ENCODE data around the gene YARS2.

Gene YARS2

GRCh38 chr12:32755654-32756475 is at the start of gene YARS2:
Gene YARS2, minus strand, starts transcription at chr12:32755897. Its CDS starts 23 bp downstream, at chr12:32755874.
- FAIRE-seq, result peak; percentile 32
- peak; percentile 93 for DNase-seq (ENCODE audit: low spot score)

GRCh38 chr12:32804301-32804700 is 48.6 kb upstream of the YARS2 start:
- DNase-seq (ENCODE audit: low spot score), result no peak
- no peak for FAIRE-seq

GRCh38 chr12:32801269-32801980 is 45.7 kb upstream of the YARS2 start:
- FAIRE-seq (no peak), DNase-seq (ENCODE audit: low spot score) (no peak)

GRCh38 chr12:32794281-32794680 is 38.6 kb upstream of the YARS2 start:
- DNase-seq (ENCODE audit: low spot score) (no peak), FAIRE-seq (no peak)

DNA sequence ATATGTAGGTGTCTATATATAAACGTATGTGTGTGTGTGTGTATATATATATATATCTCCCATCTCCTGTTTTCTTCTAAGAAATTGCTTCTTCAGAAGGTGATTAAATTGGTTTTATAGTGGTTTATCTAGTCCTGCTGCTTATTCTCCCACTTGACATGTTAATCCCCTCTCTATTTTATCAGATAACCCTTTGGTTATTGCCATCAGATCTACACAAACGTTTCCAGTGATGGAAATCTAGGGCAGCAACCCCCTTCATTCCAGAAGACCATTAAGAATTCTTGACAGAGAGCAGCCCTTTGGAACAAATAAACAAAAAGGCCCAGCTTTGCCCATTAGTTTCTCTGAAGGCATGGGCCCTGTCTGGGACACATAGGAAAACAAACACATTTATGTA is 34.2 kb upstream of the YARS2 start:
- FAIRE-seq, result no peak

GRCh38 chr12:32789446-32789845 is 33.7 kb upstream of the YARS2 start:
- FAIRE-seq (no peak), DNase-seq (ENCODE audit: low spot score) (no peak)

More for the DNA sequence above, 34.2 kb upstream of the YARS2 start:
- DNase-seq (ENCODE audit: low spot score), result no peak

GRCh38 chr12:32788405-32788804 is 32.7 kb upstream of the YARS2 start:
- DNase-seq (ENCODE audit: low spot score), result no peak
- no peak for FAIRE-seq

DNA sequence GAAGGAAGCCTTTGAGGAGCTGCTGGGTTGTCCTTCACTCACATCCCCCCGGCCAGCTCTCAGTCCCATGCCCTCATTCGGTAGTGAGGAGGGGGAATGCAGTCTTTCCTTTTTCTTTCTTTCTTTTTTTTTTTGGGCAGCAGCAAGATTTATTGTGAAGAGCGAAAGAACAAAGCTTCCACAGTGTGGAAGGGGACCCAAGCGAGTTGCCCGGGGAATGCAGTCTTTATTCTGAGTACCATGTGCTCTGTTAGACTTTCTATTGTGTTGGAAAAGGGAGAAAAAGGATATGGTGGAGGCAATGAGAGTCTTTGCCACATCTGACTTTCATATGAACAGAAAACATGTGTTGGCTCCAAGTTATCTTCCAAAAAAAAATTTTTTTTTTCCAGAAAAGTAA is 29.9 kb upstream of the YARS2 start:
- no peak for DNase-seq (ENCODE audit: low spot score)
- FAIRE-seq, result no peak

DNA sequence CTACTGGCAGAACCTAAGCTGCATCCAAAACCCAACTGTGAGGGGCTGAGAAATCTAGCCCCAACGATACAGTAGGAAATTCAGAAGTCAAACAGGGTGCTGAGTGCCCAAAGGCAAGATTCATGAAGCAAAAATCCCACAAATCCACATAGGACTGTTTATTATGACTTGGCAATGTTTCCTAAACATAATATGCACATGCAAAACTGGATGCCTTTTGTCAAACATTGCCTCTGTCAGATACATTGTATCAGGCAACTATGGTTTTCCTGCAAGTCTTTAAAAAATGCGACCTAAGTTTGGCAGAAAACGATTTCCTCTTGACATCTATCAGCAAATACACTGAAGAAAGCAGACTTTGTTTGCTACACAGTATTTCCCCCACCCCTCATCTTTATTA is 27.3 kb upstream of the YARS2 start:
- peak; percentile 35 for FAIRE-seq
- DNase-seq (ENCODE audit: low spot score), result no peak

GRCh38 chr12:32780071-32780470 is 24.4 kb upstream of the YARS2 start:
- DNase-seq (ENCODE audit: low spot score), result no peak
- FAIRE-seq, result no peak

DNA sequence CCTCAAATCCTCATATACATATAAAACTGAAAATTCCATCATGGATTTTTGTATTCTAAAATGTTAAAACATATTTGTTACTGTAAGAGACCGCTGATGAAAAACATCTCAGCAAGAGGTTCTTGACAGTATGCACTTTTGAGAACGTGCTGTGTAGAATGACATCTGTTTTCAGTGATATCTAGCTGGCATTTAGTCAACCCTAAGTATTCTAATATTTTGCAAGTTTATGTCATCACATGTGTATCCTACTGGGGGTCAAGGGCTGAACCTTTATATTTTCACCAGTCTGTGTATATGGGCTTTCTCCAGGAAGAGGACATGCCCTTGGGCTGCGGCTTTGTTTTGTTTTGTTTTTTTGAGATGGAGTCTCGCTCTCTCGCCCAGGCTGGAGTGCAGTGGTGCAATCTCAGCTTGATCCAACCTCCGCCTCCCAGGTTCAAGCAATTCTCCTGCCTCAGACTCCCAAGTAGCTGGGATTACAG is 22.0 kb upstream of the YARS2 start:
- DNase-seq (ENCODE audit: low spot score) (no peak), FAIRE-seq (no peak)

- no peak for DNase-seq (ENCODE audit: low spot score)
- no peak for FAIRE-seq
These were observed 21.5 kb upstream of the YARS2 start for GRCh38 chr12:32777159-32777558.

- FAIRE-seq (no peak), DNase-seq (ENCODE audit: low spot score) (no peak)
These were observed 20.6 kb upstream of the YARS2 start for GRCh38 chr12:32776258-32776657.

DNA sequence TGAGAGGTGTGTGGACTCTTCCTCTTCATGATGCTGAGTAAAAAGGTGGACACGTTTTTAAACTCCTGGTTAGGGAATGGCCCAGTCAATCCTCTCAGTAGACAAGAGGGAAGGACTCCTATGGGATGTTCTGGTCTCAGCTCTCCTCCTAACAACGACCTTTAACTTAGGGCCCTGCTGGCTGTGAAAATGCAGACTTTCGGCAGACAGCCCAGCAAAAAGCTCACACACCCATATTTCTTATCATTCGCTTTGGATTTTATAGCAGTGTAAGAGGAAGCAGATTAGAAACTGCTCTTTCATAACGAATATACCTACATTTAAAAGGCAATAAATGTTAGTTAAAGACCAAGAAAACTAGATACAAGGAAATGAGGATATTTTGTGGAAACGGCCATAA is 18.0 kb upstream of the YARS2 start:
- DNase-seq (ENCODE audit: low spot score) (no peak), FAIRE-seq (no peak)

DNA sequence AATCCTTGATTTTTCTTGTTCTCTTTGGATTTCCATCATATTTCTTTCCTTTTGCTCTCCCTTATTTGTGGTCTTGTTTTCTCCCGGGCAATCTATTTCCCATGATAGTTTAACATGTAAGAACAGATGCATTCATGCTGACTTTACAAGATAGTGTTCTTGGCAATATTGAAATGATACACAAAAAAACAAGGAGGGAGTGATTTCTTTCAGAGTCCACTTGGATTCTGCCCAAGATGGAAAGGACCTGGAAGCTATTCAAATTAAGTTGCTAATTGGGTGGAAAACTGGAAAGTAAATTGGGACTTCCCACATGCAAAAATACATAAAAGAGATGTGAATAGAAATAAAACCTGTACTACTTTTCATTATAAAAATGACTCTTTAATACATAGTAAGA is 14.4 kb upstream of the YARS2 start:
- no peak for DNase-seq (ENCODE audit: low spot score)
- no peak for FAIRE-seq

GRCh38 chr12:32768518-32768917 is 12.8 kb upstream of the YARS2 start:
- DNase-seq (ENCODE audit: low spot score) (no peak), FAIRE-seq (no peak)

DNA sequence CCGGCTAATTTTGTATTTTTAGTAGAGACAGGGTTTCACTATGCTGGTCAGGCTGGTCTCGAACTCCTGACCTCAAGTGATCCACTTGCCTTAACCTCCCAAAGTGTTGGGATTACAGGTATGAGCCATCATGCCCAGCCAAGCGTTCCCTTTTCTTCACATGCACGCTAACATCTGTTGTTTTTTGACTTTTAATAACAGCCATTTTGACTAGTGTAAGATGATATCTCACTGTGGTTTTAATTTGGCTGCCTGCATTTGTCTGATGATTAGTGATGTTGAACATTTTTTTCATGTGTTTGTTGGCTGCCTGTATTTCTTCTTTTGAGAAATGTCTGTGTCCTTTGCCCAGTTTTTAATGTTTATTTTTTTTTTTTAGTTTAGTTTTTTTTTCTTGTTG is 10.2 kb upstream of the YARS2 start:
- FAIRE-seq, result no peak
- no peak for DNase-seq (ENCODE audit: low spot score)

- DNase-seq (ENCODE audit: low spot score) (no peak), FAIRE-seq (no peak)
These were observed 6.0 kb upstream of the YARS2 start for GRCh38 chr12:32761716-32762115.

DNA sequence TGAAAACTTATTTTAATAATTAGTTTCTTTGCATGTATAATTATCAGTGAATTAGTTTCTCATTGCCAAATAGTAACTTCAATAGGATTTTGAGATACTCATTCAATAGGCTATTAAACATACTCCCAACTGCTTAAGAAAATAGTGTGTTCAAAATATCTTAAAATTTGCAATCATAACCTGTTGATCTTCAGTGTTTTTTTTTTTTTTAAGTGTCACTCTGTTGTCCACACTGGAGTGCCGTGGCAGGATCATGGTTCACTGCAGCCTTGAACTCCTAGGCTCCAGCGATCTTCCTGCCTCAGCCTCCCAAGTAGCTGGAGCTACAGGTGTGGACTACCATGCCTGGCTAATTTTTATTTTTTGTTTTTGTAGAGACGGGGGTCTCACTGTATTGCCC is 1.5 kb upstream of the YARS2 start:
- no peak for FAIRE-seq
- no peak for DNase-seq (ENCODE audit: low spot score)

DNA sequence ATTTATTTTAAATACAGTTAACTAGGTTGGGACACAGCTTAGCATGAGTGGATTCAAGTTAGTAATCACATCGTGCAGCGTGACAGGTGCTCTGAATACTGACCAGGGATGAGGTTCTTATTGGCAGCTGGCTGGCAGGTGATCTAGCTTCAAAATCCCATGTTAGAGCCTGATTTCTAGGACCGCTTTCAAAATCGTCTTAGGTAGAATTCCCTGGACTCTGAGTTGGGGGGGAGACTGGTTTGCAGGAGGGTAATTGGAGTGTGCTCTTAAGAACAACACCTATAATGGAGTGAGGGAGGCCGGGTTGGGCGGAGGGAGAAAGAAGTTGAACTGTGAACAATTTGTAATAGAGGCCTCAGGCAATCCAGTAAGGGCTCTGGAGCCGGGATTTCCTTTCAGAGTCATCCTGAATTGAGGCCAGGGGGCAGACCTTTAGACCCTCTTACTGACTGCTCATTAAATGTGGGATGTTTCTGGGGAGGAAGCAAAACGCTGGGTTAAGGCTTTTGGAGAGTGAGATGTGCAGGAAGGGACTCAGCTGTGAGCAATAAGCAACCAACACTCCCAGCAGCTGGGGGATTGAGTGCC is 874 bp upstream of the YARS2 start:
- no peak for FAIRE-seq
- DNase-seq (ENCODE audit: low spot score), result no peak

- FAIRE-seq (peak; percentile 44), DNase-seq (ENCODE audit: low spot score) (peak; percentile 80)
These were observed 545 bp downstream of the YARS2 start for GRCh38 chr12:32755051-32755653.

DNA sequence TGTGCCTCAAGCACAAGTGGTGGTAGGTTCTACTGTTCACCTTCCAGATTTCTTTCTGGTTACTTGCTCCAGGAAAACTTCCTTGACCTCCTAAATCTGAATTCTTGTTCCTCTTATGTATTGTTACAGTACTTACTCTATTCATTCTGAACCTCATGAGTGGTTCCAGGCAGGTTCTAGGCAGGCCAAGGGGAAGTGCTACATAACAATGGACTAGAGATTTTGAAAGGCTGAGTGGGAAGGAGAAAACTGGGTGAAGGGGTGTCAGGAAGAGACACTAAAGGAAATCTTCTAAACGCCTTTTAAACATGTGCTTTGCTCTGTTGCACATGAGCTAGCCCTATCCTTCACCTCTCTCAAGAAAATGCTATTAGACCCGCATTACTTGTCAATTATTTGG is 1.6 kb downstream of the YARS2 start:
- DNase-seq (ENCODE audit: low spot score) (no peak), FAIRE-seq (no peak)

Data from urothelium cell line (cell line).